Naive thymus-derived CD4-positive, alpha-beta T cell (primary cell): Measurements from ENCODE around the gene PCED1B. TPM values are rescaled to one million over a fixed set of nuclear protein-coding genes. Genes with fewer than 3 reads are reported as not detected.
"Not testable (repeated sequence)": the region's sequence is repeated elsewhere in the genome, so short reads cannot be mapped to it uniquely, and the experiment has no call there.

Experiments
- ATAC-seq: fragments of 150-1000 bp; cut with Tn5 transposase; 2 replicates; pipeline ENCODE4 v1.10.0; 2021; ENCODE audit warnings: mild to moderate bottlenecking, moderate library complexity
- CTCF ChIA-PET: fragments of 350-600 bp; sonication (Branson Sonifier 250); formaldehyde crosslinking; loops from one replicate; lab custom pipeline; 2021; ENCODE audit warnings: antibody characterized with exemption; lab: Charles Lee
- POLR2A ChIA-PET: fragments of 350-600 bp; sonication (Branson Sonifier 250); formaldehyde crosslinking; loops from one replicate; lab custom pipeline; 2021; ENCODE audit warnings: antibody characterized with exemption, inconsistent platforms; lab: Charles Lee
- DNase-seq, 9 donors: peaks; one replicate each; pipeline versions ENCODE4 v3.0.0 to v3.0.0-alpha.2; 2020 to 2022; ENCODE audit warnings: mixed read lengths in 1 of 9
- H3K27ac ChIP-seq: one replicate; pipeline ENCODE4 v1.7.0; 2013; ENCODE audit warnings: mild to moderate bottlenecking, low read depth, low read length, moderate library complexity
- H3K27me3 ChIP-seq, 2 donors: one replicate each; pipeline ENCODE4 v1.7.0; 2013; ENCODE audit warnings: low read length in 2 of 2, mild to moderate bottlenecking in 2 of 2, moderate library complexity in 2 of 2; ENCODE audit not compliant: control insufficient read depth in 2 of 2, insufficient read depth in 2 of 2
- H3K36me3 ChIP-seq, 3 experiments: 1 replicate in 2 of 3; 2 replicates in 1 of 3; pipeline ENCODE4 v1.7.0; 2013; ENCODE audit warnings: low read length in 3 of 3, mild to moderate bottlenecking in 3 of 3, moderate library complexity in 1 of 3; ENCODE audit not compliant: insufficient read depth in 3 of 3, control insufficient read depth in 2 of 3
- H3K4me1 ChIP-seq, 2 donors: one replicate each; pipeline ENCODE4 v1.7.0; 2013; ENCODE audit warnings: low read length in 2 of 2, mild to moderate bottlenecking in 2 of 2, moderate library complexity in 1 of 2; ENCODE audit not compliant: control insufficient read depth in 2 of 2, insufficient read depth in 2 of 2
- H3K4me3 ChIP-seq: 2 replicates; pipeline ENCODE4 v1.7.0; 2013; ENCODE audit warnings: mild to moderate bottlenecking, low read length
- H3K9me3 ChIP-seq, 3 experiments: 1 replicate in 2 of 3; 2 replicates in 1 of 3; pipeline ENCODE4 v1.7.0; 2013; ENCODE audit warnings: low read length in 3 of 3; ENCODE audit not compliant: control insufficient read depth in 2 of 3
- H3K27ac Mint-ChIP-seq, 9 donors: one replicate each; pipeline ENCODE4 v1.8.0; 2020 to 2022; ENCODE audit warnings: mixed read lengths in 9 of 9, mild to moderate bottlenecking in 8 of 9, moderate library complexity in 5 of 9, inconsistent platforms in 2 of 9
- H3K27me3 Mint-ChIP-seq, 5 donors: one replicate each; pipeline ENCODE4 v1.8.0; 2021 to 2022; ENCODE audit warnings: mixed read lengths in 5 of 5, mild to moderate bottlenecking in 1 of 5
- H3K36me3 Mint-ChIP-seq, 5 donors: one replicate each; pipeline ENCODE4 v1.8.0; 2020 to 2022; ENCODE audit warnings: mixed read lengths in 5 of 5, mild to moderate bottlenecking in 3 of 5, inconsistent platforms in 1 of 5
- H3K4me1 Mint-ChIP-seq, 7 donors: one replicate each; pipeline ENCODE4 v1.8.0; 2020 to 2022; ENCODE audit warnings: mixed read lengths in 7 of 7, mild to moderate bottlenecking in 3 of 7, inconsistent platforms in 1 of 7
- H3K4me3 Mint-ChIP-seq, 10 donors: one replicate each; pipeline ENCODE4 v1.8.0; 2020 to 2022; ENCODE audit warnings: mild to moderate bottlenecking in 10 of 10, mixed read lengths in 10 of 10, moderate library complexity in 6 of 10, inconsistent platforms in 2 of 10
- H3K9me3 Mint-ChIP-seq, 11 donors: one replicate each; pipeline ENCODE4 v1.8.0; 2020 to 2022; ENCODE audit warnings: mixed read lengths in 11 of 11, mild to moderate bottlenecking in 4 of 11, inconsistent platforms in 1 of 11, moderate library complexity in 1 of 11
- intact Hi-C, 2 donors: fragments of 100-400 bp; cut with micrococcal nuclease; formaldehyde crosslinking; loops; one replicate each; pipeline ENCODE4 v1.15.1; 2023
- polyA plus RNA-seq, 2 donors: library from polyadenylated mRNA; unstranded; fragments of 300-500 nt; fragmentation: Illumina TruSeq; gene quantifications; one replicate each; pipeline ENCODE4 v1.2.3, GENCODE V29; 2021
- total RNA-seq, 6 experiments: library from RNA in 5 of 6; stranded (reverse) in 5 of 6; gene quantifications; 1 replicate in 5 of 6; 2 replicates in 1 of 6; pipeline ENCODE4 v1.2.3 and lab custom pipeline; 2021 to 2026

Gene PCED1B
- total and polyA plus RNA-seq, 7 experiments from 2014 or later: 41.4 to 147 (median 94.3) TPM

- Mint-ChIP-seq H3K36me3 (peaks cover 11 to 60% (median 38%) of the 10 kb centered on the region in 5 donors), H3K27ac (peak overlapping the region in 3 of 9 donors; percentile 39 to 60 (median 50)), H3K4me1 (peaks cover 4 to 78% (median 64%) of the 10 kb centered on the region in 7 donors)
- not testable (repeated sequence) for DNase-seq, H3K4me1 ChIP-seq, H3K4me3 ChIP-seq, H3K36me3 ChIP-seq, H3K9me3 ChIP-seq, H3K9me3 Mint-ChIP-seq, ATAC-seq, H3K27me3 ChIP-seq, H3K27ac ChIP-seq, H3K4me3 Mint-ChIP-seq, H3K27me3 Mint-ChIP-seq
- intact Hi-C loops: loop anchor here in 1 of 2 donors (1.0 kb wide), 1 partner anchor 8 kb away; no protein-coding TSS in a partner anchor
- ChIA-PET POLR2A (interaction anchor here (0.7 kb wide), 1 partner anchor 31 kb away, joined by 3 read pairs; no protein-coding TSS in a partner anchor), CTCF (interaction anchor here (0.7 kb wide), 1 partner anchor 1332 kb away, joined by 3 read pairs; no protein-coding TSS in a partner anchor)
Observed at GRCh38 chr12:47182164-47182938, 102.9 kb downstream of the PCED1B start.

- Mint-ChIP-seq H3K27ac (peak overlapping the region in 2 of 9 donors; percentile 19 to 96), H3K4me3 (peak overlapping the region in 1 of 10 donors; percentile 38), H3K36me3 (peaks cover 15 to 59% (median 42%) of the 10 kb centered on the region in 5 donors), H3K27me3 (no peaks in the 10 kb centered on the region), H3K9me3 (peaks cover 0 to 4% (median 0%) of the 10 kb centered on the region in 11 donors), H3K4me1 (peaks cover 17 to 81% (median 74%) of the 10 kb centered on the region in 7 donors)
- DNase-seq: no peak
- H3K27ac ChIP-seq: no peak overlapping the region
- ATAC-seq: no peak
- no peak overlapping the region for H3K4me3 ChIP-seq
- ChIA-PET CTCF (no interaction called here), POLR2A (interaction anchor here (0.6 to 1.5 kb wide), 5 partner anchors 21 to 212 kb away, joined by 3 to 4 read pairs (median 3); partner anchors contain the start of genes AMIGO2 and PCED1B)
- intact Hi-C loops: no loop called here
- no peaks in the 10 kb centered on the region for H3K9me3 ChIP-seq
- no peaks in the 10 kb centered on the region for H3K27me3 ChIP-seq
- H3K4me1 ChIP-seq: peaks cover 0 to 21% of the 10 kb centered on the region in 2 donors
- H3K36me3 ChIP-seq: peaks cover 0 to 4% (median 0%) of the 10 kb centered on the region in 3 experiments
Observed at GRCh38 chr12:47184229-47184628, 104.8 kb downstream of the PCED1B start.

- Mint-ChIP-seq H3K27ac (peak overlapping the region in 4 of 9 donors; percentile 8 to 96 (median 41)), H3K27me3 (no peaks in the 10 kb centered on the region), H3K4me1 (peaks cover 22 to 81% (median 74%) of the 10 kb centered on the region in 7 donors), H3K9me3 (peaks cover 0 to 4% (median 0%) of the 10 kb centered on the region in 11 donors), H3K36me3 (peaks cover 15 to 59% (median 46%) of the 10 kb centered on the region in 5 donors), H3K4me3 (no peak overlapping the region)
- Histone ChIP-seq H3K27me3 (no peaks in the 10 kb centered on the region), H3K4me3 (no peak overlapping the region), H3K36me3 (peaks cover 0 to 4% (median 0%) of the 10 kb centered on the region in 3 experiments), H3K4me1 (peaks cover 4 to 27% of the 10 kb centered on the region in 2 donors), H3K27ac (no peak overlapping the region), H3K9me3 (no peaks in the 10 kb centered on the region)
- CTCF ChIA-PET: no interaction called here
- ATAC-seq: no peak
- intact Hi-C loops: no loop called here
- POLR2A ChIA-PET: interaction anchor here (0.6 to 1.5 kb wide), 5 partner anchors 21 to 182 kb away, joined by 3 to 4 read pairs (median 3); partner anchors contain the start of genes AMIGO2 and PCED1B
- DNase-seq: no peak
Observed at GRCh38 chr12:47184813-47185212, 105.4 kb downstream of the PCED1B start.

GRCh38 chr12:47186246-47186645 is 106.8 kb downstream of the PCED1B start:
- peaks cover 0 to 4% (median 0%) of the 10 kb centered on the region in 3 experiments for H3K36me3 ChIP-seq
- H3K4me1 Mint-ChIP-seq: peaks cover 36 to 87% (median 83%) of the 10 kb centered on the region in 7 donors
- ATAC-seq (no peak), DNase-seq (no peak)
- H3K27me3 ChIP-seq: no peaks in the 10 kb centered on the region
- intact Hi-C loops: no loop called here
- peaks cover 19 to 41% of the 10 kb centered on the region in 2 donors for H3K4me1 ChIP-seq
- no peaks in the 10 kb centered on the region for H3K9me3 ChIP-seq
- peak overlapping the region in 1 of 10 donors; percentile 32 for H3K4me3 Mint-ChIP-seq
- POLR2A ChIA-PET: interaction anchor here (0.6 to 1.5 kb wide), 5 partner anchors 13 to 218 kb away, joined by 3 to 4 read pairs (median 4); no protein-coding TSS in a partner anchor
- H3K36me3 Mint-ChIP-seq: peaks cover 14 to 63% (median 44%) of the 10 kb centered on the region in 5 donors
- no peaks in the 10 kb centered on the region for H3K27me3 Mint-ChIP-seq
- CTCF ChIA-PET: interaction anchor here (0.6 to 1.0 kb wide), 2 partner anchors 211 to 917 kb away, joined by 3 to 4 read pairs; partner anchors contain the start of gene SLC38A1
- H3K27ac ChIP-seq: no peak overlapping the region
- peaks cover 0 to 4% (median 0%) of the 10 kb centered on the region in 11 donors for H3K9me3 Mint-ChIP-seq
- no peak overlapping the region for H3K4me3 ChIP-seq
- peak overlapping the region in 6 of 9 donors; percentile 1 to 96 (median 13) for H3K27ac Mint-ChIP-seq

- peaks cover 44 to 66% of the 10 kb centered on the region in 2 donors for H3K4me1 ChIP-seq
- POLR2A ChIA-PET: interaction anchor here (0.7 to 10.6 kb wide), 6 partner anchors 11 to 123 kb away, joined by 3 to 173 read pairs (median 3); no protein-coding TSS in a partner anchor
- H3K27ac Mint-ChIP-seq: peak overlapping the region in 8 of 9 donors; percentile 59 to 98 (median 76)
Observed at GRCh38 chr12:47188576-47189441, 109.4 kb downstream of the PCED1B start.

More at GRCh38 chr12:47188576-47189441, 109.4 kb downstream of the PCED1B start:
- Histone ChIP-seq H3K36me3 (peaks cover 0 to 4% (median 0%) of the 10 kb centered on the region in 3 experiments), H3K4me3 (no peak overlapping the region), H3K27me3 (no peaks in the 10 kb centered on the region), H3K9me3 (no peaks in the 10 kb centered on the region), H3K27ac (no peak overlapping the region)
- Mint-ChIP-seq H3K36me3 (peaks cover 9 to 58% (median 43%) of the 10 kb centered on the region in 5 donors), H3K27me3 (no peaks in the 10 kb centered on the region), H3K9me3 (peaks cover 0 to 8% (median 0%) of the 10 kb centered on the region in 11 donors), H3K4me1 (peaks cover 60 to 97% (median 93%) of the 10 kb centered on the region in 7 donors), H3K4me3 (peak overlapping the region in 8 of 10 donors; percentile 23 to 87 (median 58))
- DNase-seq (no peak), ATAC-seq (no peak)
- CTCF ChIA-PET: interaction anchor here (1.2 kb wide), 1 partner anchor 155 kb away, joined by 3 read pairs; no protein-coding TSS in a partner anchor
- intact Hi-C loops: no loop called here
